Stimulated activated CD4-positive, alpha-beta T cell treated with anti-CD3 and anti-CD28 coated beads, Interleukin-1b, Interleukin-23, amount 100 ng/mL, for 4 hours (primary cell): Measurements from ENCODE around the gene C6orf136.

Source experiments
- DNase-seq, 2 donors: peaks; one replicate each; pipeline ENCODE4 v3.0.0-alpha.2; 2020; ENCODE audit warnings: low read depth in 2 of 2

C6orf136 gene, protein sequence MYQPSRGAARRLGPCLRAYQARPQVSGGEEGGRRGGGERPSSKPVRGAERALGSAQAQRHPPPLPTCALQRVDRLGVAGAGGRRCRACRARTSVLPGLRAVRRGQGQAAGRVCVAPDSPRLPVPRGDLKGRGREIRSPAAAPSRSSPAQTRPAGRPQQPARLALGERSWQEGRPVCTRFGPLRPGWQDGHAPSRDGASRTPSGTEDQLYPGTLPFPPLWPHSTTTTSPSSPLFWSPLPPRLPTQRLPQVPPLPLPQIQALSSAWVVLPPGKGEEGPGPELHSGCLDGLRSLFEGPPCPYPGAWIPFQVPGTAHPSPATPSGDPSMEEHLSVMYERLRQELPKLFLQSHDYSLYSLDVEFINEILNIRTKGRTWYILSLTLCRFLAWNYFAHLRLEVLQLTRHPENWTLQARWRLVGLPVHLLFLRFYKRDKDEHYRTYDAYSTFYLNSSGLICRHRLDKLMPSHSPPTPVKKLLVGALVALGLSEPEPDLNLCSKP

DNA sequence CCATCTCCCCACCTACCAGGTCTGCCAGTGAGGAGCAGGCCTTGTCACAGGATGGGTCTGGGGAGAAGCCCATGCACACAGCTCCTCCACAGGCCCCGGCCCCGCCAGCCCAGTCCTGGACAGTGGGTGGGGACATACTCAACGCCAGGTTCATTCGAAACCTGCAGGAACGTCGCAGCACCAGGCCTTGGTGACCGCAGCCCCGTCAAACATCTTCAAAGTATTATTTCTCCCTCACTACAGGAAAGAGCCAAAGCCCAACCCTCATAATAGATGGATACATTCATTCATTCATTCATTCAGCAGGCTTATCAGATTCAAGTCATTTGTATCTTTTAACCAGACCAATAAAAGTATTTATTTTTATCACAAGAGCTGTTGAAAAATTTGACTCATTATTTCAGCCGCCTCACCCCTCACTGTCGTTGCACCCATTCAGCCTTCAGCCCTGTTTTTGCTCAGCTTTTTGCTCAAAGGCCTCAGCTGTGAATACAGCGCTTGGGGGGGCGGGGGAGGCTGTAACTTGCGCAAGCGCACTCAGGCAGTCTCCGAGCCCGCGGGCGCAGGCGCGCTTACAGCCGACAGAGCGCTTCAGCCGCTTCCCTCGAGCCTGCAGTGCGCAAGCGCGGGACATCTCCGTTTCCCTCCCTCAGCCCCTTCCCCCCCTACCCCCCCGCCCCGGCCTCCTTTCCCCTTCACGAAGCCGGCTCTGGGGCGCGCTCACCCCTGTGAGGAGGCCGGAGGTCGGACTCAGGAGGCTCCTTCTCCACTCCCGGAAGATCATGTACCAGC is at the start of gene C6orf136:
Gene C6orf136 (plus strand): TSS at position 684 of the 792 bp plus-strand sequence. CDS start 99 bp downstream, at position 783.
- DNase-seq: peak; percentile 87 to 90

DNA sequence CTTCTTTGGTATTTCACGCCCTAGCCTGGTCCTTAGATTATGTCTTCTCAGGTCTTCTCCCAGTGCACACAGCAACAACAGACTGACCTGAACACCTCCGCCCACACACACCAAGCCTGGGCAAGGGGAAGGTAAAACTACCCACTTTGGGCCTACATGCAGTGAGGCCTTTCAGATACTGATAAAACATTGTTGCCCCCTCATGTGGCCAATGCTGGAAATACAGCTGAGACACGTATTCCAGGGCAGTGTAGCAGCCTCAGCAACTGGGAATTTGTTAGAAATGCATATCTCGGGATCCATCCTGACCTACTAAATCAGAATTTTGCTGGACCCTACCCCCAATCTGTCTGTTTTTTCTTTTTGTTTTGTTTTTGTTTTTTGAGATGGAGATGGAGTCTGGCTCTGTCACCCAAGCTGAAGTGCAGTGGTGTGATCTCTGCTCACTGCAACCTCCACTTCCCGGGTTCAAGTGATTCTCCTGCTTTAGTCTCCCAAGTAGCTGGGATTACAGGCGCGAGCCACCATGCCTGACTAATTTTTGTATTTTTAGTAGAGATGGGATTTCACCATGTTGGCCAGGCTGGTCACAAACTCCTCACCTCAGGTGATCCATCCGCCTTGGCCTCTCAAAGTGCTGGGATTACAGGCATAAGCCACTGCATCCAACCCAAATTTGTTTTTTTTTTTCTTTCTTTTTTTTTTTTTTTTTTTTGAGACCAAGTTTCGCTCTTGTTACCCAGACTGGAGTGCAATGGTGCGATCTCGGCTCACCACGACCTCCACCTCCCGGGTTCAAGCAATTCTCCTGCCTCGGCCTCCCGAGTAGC is 49.4 kb upstream of the C6orf136 start:
- DNase-seq: peak; percentile 69 to 76

DNA sequence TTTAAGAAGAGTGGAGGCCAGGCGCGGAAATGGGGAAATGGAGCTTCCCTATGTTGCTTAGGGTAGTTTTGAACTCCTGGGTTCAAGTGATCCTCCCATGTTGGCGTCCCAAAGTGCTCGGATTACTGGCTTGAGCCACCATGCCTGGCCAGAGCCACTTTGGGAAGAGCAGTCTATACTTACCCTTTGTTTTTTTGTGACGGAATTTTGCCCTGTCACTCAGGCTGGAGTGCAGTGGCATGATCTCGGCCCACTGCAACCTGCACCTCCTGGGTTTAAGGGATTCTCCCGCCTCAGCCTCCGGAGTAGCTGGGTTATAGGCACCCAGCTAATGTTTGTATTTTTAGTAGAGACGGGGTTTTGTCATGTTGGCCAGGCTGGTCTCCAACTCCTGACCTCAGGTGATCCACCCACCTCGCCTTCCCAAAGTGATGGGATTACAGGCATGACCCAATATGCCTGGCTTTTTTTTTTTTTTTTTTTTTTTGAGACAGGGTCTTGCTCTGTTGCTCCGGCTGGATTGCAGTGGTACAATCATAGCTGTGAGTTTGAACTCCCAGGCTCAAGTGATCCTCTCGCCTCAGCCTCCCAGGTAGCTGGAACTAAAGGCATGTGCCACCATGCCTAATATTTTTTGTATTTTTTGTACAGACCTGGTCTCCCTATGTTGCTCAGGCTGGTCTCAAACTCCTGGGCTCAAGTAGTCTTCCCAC is 47.9 kb upstream of the C6orf136 start:
- no peak for DNase-seq

DNA sequence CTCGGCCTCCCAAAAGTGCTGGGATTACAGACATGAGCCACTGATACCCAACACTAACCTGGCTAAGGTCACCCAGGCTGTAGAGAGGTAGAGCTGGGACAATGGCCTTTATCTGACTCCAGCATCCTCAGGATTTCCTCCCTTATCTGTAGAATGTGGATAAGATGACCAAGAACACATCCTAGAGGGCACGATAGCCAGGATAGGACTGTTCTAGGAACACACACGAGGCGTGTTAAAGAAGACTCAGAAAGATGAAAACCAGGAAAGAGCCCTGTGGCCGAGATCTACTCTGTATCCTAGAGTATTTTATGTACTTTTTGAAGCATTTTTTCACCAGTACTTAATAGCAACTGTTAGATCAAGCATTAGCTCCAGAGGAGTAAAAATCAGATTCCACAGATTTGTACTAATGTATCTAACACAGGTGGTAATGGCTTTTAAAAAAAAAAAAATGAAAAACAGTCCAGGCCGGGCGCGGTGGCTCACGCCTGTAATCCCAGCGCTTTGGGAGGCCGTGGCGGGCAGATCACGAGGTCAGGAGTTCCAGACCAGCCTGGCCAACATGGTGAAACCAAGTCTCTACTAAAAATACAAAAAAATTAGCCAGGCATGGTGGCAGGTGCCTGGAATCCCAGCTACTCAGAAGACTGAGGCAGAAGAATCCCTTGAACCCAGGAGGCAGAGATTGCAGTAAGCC is 47.2 kb upstream of the C6orf136 start:
- DNase-seq: no peak

DNA sequence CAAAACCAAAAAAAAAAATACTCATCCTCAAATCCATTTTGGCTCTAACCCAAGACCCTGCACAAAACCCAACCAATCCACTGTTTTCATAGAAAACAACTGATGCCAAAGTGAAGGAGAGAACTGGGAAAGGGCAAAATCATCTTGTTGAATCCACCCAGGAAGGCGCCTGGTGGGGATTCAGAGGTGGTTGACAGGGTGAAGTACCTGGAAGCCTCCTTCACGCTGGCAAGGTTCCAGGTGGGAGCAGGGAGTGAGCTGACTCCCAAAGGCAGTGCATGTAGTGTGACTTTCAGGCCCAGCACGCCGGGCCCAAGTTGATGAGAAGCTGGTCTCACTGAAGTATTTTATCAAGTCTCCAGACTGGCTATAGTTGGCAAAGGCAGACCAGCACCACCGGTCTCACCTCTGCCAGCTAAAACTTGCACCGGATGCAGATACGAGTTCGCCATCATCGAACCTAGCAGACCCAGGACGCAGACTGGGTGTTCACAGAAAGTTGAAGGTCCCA is 46.4 kb upstream of the C6orf136 start:
- DNase-seq: no peak

DNA sequence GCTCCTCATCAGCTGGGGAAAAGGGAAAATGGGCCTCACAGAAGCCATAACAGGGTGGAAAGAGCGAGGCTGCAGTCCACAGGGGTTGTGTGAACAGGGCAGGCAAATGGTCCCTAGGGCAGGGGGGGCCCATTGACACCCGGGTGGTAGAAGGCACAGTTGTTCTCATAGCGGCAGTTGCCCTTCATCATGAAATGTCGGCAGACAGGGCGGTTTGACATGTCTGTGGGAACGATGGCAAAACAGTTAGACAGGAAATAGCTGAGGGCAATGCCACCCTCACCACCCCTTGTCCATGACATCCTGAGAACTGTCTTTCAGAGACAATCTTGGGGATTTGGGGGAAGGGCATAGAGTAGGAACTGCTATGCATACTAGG is 45.5 kb upstream of the C6orf136 start:
- no peak for DNase-seq

DNA sequence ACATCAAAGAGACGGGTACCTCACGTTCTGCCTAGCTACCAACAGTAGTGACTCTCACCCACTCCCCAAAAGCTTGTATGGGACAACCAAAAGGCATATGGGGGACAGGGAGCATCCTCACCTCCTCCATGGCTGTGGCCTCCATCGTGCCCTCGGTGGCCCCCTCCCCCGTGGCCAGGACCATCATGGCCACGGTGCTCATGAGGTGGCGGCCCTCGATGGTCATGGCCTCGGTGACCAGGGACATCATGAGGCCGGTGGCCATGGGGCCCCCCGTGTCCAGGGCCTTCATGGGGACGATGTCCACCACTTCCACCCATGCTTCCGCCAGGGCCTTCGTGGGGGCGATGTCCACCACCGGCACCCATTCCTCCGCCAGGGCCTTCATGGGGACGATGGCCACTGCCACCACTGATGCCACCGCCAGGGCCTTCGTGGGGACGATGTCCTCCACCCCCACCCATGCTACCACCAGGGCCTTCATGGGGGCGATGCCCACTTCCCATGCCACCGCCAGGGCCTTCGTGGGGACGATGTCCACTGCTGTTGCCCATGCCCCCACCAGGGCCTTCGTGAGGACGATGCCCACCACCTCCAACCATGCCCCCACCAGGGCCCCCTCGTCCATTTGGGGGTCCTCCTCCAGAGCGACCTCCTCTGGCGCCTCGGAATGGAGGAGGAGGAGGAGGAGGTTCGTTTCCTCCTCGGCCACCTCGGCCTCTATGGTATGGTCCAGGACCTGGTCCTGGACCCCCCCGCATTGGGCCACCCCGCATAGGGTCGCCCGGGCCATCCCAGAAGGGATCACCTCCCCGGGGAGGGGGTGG is 44.9 kb upstream of the C6orf136 start:
- no peak for DNase-seq

DNA sequence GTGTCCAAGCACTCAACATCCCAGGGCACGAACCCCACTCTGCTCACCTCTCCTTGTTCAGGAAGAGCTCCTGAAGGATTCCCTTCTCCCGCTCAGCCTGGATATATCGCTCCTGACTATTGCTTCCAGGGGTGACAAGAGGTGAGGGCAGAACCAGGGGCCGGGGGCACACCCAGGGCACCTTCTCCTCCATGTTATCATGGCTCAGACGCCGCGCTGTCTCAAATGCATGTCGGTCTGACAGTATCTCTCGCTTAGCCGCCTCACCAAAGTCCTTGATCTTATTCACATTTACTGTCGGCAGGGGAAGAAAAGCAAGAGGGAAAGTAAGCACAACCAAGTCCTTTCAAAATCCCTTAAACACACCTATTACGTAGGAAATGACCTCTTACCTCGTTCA is 43.0 kb upstream of the C6orf136 start:
- no peak for DNase-seq

DNA sequence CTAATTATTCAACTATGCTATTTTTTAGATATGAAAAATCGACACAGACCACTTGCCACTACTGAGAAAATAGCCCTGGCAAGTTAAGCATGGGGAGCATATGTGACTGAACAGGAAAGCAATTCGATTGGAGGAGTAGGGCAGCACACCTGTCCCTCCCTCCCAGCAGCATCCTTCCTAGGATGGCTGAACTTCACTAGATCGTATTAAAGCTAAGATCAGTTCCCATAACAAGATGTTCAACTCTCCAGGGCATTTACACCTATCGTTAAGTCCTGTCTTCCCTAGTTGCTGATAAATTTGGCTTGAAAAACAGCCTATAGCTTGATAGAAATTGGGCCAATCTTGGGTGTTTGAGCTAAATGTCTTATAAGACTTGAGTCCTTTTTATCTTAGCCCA is 36.9 kb upstream of the C6orf136 start:
- no peak for DNase-seq

DNA sequence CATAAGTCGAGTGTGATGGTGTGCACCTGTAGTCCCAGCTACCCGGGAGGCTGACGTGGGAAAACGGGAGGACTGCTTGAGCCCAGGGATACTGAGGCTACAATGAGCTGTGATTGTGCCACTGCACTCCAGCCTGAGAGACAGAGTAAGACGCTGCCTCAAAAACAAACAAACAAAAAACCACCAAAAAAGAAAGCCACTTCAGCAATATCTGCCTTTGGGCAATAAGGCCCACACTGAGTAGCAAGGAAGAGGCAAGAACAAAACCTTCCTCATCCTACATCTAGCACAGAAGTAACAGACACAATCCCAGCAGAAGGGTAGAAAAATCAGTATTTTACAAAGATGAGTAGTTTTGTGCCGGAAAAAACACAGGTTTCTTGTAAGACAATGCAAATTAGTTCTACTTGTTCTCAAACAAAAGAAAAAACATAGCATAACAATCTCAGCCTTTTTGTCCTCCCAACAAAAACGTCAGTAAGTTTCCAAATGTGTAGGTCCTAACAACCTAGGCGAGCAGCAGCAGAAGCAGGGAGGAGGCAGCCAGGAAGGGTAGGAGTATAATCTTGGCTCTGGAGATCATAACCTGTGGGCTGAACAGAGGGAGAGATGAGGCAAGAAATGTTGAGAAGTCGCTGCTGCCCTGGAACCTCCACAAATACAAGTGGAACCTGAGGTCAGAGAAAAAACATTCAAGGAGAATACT is 35.6 kb upstream of the C6orf136 start:
- no peak for DNase-seq

DNA sequence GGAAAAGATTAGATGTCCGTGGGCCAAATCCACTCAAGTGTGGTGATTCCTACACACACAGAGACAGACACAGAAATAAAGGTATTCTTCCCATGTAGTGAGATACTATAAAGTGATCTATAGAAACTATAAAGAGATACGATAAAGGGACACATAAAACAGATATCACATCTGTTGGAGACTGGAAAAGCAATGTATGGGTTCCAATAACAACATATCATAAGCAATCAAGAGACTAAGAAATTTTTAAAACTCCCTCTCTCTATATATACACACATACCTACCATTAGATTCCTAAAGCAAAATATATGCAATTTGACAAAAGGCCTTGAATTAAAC is 35.1 kb upstream of the C6orf136 start:
- no peak for DNase-seq

DNA sequence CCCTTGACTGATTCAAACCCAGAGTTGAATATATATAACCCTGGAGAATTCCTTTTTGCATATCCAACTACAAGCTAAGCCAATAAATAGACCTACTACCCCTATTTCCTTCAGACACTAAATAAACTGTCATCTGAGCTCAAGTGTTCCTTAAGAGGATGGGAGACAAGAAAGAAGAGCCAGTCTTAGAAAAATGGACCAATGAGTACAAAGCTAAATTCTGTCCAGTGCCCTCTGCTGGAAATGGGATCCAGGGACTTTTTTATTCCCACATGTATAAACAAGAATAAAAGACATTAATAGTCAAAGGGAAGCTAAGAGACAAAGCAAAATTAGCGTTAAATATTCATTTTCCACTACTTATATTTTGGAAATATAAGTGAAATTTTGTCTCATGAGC is 34.7 kb upstream of the C6orf136 start:
- no peak for DNase-seq

DNA sequence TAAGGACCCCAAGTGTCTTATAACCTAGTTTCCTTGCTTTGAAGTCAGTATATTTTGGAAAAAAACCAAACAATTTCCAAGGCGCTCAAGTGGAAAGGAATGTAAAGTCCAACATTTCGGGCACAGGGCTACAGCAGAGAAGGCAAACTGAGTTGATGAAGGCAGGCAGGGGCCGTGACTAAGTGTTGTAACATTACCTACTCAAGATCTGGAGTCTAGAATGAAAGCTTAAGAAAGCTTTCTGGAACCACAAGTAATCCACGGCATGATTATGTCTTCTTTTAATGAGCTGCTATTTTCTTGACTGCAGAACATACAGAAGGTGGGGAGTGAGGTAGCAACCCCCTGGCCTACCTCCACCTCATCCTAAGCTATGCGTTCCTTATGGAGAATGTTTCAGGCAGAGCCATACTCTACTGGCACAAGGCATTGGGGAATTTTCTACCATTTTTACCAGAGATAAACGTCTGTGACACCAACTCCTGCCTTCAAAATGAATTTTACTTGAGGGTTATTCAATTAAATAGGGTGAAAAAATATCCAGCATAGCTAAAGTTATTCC is 34.2 kb upstream of the C6orf136 start:
- no peak for DNase-seq

DNA sequence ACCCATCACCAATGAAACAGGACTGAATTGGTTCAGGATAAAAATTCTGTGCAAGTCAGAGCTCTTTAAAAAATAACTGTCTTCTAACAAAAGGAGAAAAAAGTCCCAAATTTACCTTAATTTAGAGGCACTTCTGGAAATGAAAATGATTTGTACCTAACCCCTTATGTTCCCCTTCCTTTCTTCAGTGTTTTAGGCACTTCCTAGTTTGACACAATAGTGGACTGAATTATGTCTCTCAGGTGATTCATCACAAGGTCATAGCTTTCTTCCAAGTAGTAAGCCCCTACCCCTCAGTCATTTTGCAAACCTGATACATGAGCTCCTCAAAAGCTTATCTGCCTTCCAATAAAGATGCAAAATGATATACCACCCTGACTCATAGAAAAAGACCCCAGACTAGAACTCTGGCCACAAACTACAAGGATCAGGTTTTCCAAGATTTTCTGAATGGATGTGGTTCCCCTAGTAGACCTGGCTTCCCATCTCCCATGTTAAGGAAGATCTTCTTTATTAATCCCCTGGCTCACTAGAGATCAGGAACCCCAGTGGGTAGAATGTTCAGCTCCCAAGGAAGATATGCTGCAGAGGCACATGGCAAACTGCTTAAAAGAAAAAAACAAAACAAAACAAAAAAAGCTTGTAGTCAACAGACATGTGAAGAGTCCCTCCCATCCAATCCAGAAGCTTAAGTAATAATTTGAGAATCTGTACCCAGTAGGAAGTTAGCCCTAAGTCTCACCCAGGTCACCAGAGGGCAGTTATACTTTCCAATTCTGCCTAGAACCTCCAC is 33.5 kb upstream of the C6orf136 start:
- DNase-seq: no peak

DNA sequence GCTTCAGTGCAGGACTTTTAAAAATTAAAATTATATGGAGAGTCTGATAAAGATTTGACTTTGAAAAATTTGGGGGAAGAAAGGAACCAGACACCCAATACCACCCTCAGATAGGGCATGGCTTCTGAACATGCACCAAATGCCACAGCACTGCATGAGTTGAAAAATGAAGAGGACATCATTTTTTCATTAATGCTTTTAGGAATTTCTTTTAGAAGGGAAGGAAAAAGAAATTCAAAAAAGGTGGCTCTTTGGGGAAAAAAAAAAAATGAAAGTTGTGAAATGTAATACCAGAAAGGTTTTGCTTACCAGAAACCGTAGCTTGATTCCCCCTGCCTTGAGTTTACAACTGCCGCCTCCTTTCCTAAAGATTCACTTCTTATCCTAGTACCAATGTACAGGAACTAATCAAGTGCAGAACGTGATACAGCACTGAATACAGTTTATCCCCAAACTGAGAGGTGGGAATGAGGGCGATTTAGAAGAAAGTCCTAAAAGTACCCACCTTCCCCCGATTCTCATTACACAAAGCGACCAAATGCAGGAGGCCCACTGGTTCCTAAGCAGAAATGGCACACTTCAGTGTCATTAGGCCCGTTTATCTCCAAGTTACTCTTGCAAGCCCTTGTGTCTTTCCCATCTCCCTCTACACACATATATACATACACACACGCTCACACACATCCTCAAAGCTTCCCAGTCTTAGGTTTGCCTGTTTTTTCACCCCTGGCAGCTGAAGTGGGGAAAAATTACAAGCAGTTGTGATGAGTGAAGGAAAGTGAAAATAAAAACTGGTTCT is 32.7 kb upstream of the C6orf136 start:
- no peak for DNase-seq

DNA sequence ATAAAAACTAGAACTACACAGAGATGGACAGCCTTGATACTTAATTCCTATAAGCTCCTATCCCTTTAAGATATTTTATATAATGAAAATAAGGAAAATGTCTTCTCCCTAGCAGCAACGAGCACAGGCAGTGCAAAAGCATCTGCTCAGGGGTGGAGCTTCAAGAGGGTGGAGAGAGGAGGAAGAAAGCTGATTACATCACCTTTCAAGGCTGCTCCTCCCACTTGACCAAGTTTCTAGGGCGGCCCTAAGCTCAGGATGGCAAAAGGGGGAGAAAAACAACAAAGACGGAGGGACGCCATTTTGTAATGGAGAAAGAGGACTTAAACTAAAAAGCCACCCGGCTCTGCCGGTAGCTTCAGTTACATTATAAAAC is 32.1 kb upstream of the C6orf136 start:
- DNase-seq: peak; percentile 45 to 77
